Fibroblast of peridontal ligament (primary cell): ENCODE data around the gene CCDC73.
"Not testable (repeated sequence)": the region's sequence is repeated elsewhere in the genome, so short reads cannot be mapped to it uniquely, and the experiment has no call there.

Experiments
- DNase-seq: peaks from one replicate; pipeline ENCODE4 v3.0.0-alpha.2; 2010; ENCODE audit errors: extremely low read depth

The CCDC73 gene

DNA sequence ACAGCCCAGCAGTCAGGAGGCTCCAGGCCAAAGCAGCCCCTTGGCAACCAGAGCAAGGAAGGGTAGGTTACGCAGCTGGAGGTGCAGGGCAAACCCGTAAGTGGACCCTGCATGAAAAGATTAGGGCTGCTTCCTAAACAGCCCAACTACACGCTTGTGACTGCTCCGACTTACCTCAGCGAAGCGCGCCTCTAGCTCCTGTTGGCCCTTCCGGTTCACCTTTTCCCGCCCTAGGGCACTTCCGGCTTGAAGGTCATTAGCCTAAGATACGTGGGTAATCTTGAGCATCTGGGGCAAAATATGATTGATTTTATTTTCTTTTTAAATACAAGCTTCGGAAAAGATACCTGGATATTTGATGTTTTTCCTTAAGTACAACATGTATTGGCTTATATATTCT, at the start of gene CCDC73:
Gene CCDC73, minus strand, starts transcription at position 224 of the 400 bp plus-strand sequence. CDS start 34,419 bp downstream, outside the sequence.
- DNase-seq = no peak

DNA sequence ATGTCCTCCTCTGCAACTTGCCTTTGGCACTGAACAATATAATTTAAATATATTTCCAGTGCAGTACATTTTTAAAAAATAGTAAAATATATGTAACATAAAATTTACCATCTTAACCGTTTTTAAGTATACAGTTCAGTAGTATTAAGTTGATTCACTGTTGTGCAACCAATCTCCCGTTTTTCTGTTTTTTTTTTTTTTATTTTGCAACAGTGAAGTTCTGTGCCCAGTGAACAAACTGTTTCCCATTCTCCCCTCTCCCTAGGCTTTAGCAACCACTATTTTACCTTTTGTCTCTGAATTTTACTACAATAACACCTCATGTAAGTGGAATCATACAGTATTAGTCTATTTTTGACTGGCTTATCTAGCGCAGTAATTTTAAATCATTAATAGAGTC, 49.1 kb upstream of the CCDC73 start:
- no peak for DNase-seq

DNA sequence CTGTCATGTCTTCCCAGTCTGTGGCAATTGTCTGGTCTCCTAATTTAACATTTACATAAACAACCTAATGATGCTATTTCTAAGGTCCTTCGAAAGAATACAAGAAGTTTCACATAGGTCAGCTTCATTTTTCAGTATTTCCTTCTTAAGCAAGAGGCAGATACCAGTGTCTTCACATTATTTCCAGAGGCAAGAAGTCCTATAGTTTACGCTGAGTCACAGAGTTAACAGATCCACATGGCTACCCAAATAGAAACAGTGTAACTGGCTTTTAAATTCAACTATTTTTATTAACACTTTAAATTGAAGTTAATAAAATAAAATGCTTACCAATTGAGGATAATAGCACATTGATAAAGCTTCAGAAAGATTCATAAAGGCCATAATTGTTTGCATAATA, 46.1 kb upstream of the CCDC73 start:
- no peak for DNase-seq

DNA sequence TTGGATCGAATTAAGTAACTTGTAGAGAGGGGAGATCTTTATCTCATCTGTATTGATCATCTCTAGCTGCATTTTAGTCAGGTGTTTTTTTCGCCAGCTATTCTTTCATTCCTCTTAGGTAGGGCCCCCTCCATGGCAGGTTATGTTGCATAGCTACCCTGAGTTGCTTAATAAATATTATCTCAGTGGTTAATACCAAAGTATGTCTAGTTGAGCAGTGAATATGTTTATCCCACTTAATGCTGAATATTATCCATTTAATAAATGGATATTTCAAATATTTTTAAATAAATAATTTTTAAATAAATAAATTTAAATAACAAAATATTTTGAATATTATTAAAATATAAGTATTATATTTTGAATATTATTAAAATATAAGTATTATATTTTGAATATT, 44.8 kb upstream of the CCDC73 start:
- no peak for DNase-seq

DNA sequence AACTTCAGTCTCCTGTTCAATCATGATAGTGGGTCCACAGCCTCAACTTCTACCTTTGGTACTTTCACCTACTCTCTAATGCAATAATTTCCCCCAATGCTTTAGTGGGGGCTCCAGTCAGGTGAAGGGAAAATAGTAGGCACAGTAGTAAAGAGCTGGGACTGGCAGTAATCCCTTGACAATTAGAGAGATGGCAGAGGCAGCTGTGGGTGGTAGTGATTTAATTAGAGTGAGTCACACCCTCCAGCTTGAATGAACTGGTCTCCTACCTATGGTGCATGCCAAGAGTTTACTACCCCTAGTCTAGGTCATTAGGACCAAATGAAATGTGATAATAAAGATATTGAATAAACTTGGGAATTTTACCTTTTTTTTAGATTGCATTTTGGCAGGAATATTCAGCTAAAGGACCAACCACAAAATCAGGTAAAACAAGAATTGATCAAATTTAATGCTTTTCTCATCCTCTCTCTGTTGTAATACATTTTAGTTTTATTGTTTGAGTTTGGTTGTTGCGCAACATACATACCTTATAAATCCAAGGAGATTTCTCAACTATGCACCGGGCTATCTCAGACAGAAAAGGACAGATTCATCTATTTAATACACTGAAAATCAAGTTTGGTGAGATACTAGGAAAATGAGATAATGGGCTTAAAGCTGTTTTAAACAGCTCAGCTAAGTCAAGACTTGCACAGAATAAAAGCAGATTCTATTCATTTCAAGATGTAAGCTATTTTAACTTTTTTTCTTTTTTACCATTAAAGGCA, 44.2 kb upstream of the CCDC73 start:
- DNase-seq = no peak

DNA sequence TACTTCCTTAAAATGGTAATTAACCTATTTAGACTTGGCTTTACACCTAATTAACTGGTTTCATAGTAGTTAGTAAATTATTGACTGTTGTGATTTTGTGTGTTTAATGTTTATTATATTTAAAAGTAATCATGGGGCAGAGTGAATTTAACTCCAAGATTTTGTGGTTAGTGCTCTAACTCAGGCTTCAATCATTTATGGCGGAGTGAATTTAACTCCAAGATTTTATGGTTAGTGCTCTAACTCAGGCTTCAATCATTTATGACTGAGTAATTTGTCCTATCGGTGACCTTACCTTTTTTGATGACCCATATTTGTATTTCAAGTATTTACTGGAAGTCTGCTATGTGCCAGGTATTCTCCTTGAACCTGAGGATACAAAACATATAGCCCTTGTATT, 42.5 kb upstream of the CCDC73 start:
- no peak for DNase-seq

DNA sequence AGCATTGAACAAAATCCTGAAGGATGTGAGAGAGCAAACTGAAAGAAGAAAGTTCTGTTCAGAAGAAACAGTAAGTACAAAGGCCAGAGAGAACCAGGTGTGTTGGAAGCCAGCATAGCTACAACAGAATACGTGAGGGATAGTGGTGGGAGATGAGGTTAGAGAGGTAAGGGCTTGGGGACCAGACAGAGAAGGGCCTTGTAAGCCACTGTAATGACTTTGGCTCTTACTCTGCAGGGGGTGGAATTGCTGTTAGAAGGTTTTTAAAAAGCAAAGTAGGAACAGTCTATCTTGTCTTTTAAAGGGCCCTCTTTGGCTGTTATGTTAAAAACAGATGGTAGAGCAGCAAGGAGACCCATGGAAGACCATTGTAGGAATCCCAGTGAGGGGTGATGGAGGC, 39.5 kb upstream of the CCDC73 start:
- DNase-seq = no peak

DNA sequence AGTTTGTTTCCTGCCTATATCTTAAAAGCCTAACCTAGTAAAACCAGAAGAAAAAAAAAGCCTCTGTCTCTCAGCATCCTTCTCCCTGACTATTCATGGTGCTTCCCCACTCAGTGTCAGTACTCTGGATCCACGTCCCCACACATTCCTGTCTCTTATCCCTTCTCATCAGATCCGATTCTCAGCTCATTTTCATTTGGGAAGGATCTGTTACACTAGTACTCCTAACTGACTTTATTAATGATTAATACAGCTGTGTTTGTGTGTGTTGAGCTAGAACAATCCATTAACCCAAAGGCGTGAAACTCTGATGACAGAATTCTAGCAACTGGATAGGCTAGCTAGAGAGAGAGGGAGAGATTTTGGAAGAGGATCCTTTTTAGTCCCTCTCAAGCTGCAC, 36.8 kb upstream of the CCDC73 start:
- DNase-seq = no peak

DNA sequence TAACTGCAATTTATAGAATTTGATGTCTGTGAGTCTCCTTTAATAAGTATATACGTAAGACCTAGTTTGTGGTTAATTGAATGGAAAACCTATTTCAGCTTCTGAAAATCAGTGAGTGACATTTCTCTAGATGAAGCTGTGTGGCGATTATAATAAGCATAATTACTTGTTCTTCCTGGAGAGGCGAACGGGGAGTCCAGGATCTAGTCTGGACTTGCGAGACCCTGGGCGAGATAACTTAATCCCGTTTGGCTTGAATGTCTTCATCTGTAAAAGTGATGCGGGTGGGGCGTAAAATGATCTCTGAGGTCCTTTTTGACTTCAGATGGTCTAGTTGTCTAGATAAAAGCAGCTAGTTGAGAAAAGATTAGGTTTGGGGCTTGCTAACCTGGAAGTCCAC, 36.3 kb upstream of the CCDC73 start:
- DNase-seq = no peak

DNA sequence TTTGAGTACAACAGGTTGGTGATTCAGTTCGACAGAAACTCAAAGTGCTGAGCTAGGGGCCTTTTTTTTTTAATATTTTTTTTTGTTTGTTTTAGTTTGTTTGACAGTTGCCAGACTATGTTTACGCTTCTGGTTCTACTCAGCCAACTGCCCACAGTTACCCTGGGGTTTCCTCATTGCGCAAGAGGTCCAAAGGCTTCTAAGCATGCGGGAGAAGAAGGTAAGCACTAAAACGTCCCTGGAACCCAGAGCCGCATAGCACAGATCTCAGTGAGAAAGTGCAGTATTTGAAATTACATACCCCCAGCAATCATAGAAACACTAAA, 35.9 kb upstream of the CCDC73 start:
- DNase-seq = no peak

DNA sequence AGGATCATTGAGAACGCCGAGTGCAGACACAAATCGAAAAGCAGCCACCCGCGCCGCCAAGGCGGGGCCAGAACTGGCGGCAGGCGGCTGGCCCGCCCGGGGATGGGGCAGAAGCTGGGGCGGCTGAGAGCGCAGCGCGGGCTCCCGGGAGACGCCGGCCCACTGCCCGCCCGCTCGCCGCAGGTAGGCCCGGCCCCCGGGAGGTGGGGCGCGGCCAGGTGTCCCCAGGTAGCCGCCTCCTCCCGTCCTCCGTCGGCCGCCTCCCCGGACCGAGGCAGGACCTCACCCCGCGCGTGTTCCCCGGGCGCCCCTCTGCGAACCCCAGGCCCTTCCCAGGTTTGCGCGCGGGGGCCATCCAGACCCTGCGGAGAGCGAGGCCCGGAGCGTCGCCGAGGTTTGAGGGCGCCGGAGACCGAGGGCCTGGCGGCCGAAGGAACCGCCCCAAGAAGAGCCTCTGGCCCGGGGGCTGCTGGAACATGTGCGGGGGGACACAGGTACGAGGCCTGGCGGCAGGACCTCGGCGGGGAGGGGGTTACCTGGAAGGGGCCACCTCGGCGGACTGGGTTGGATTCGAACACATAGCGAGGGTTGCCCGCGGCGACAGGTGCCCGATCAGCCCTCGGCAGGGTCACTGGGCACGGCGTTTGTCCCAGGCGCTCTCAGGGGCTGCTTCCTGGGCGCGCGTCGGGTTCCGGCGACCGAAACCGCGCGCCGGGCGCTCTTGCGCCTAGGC, 35.4 kb upstream of the CCDC73 start, which contains the start of gene PRRG4:
Gene PRRG4, plus strand, starts transcription at position 248 of the 733 bp plus-strand sequence. CDS start 603 bp downstream, outside the sequence.
- DNase-seq = no peak

DNA sequence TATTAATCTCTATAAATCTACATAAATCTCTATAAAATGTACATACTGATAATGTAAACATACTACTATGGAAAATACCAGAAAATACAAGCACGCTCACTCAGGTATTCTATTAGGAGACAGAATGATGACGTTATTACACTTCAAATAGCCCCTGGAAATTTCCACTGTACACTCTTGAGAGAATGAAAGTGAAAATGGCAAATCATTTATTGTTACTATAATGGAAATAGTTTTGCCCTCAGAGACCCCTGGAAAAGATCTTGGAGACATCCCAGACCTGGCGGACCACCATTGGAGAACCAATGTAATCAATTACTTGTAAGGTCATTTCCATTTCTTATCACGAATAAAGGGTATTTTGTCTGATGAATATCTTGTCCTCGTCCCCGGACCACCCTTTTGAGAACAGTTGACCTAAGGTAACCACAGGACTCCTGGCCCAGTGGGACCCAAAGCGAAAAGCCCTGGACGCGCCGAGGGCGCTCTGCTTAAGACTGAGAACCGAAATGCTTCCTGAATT, 34.8 kb upstream of the CCDC73 start:
- peak; percentile 38 for DNase-seq

DNA sequence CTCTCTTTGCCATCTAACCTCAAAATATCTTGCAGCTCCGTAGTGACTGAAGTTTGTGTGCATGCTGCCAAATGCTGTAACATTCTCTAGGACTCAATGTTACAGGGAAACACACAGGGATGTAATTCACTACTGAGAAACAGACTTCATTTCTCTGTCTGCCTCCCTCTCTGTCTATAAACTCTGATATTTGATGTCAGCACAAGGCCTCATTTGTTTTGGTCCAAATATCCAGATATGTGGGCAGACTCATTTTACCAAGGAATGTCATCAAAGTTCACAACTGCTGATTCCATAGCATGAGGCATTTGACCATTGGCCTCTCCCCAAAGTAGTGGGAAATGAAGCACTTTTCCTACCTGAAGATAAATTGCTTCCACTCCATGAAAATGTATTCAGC, 32.8 kb upstream of the CCDC73 start:
- DNase-seq = no peak

DNA sequence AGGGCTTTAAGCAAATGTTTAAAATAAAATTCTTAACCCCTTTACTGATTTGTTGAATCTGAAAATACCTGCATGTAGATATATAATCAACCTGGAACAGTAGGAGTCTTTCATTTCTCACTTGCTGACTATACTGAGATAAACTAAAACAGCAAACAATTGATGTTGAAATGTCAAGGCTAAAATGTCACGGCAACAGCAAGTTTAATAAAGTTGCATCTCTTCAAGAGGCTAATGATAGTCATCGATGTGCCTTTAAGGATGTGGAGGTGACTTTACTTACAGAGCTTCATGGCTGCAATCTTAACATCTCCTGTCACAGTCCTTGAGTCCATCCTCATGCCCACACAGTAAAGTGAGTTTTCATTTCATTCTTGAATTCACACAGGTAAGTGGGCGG, 31.7 kb upstream of the CCDC73 start:
- no peak for DNase-seq

DNA sequence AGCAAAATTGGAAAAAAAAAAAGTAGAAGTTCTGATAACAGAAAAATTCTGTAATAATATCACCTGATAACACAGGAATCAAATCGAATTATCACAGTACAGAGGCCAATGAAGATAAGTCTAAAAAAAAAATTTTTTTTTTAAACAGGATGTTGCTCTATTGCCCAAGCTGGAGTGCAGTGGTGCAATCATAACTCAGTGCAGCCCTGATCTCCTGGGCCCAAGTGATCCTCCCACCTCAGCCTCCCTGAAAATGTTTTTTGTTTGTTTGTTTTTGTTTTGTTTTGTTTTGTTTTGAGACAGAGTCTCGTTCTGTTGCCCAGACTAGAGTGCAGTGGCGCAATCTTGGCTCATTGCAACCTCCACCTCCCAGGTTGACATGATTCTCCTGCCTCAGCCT, 29.2 kb upstream of the CCDC73 start:
- DNase-seq = not testable (repeated sequence)

DNA sequence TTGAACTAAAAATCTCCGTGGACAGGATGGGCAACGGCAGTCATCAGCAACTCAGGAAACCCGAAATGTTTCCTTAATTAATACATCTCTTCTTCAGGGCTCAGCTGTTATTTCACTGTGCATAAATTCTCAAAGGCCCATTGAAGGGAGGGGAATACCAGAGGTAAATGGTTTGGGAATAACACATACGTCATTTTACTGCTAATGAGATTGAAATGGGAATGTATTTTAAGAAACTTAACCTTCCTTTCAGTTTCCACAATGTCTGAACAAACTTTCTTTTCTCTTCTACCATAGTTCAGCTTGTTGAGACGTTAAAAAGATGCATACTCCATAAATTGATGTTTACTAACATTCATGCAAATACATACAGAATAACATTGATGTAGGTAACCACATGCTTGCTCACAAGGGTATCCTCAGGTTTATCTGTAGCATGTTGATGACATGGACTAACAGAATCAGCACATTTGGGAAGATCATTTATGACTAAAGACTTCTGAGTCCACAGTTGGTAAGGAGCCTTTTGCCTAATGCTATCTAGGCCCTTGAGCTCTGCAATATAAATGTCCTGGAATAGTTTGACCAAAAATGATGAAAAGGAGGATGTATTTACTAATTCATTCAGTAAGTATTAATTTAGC, 27.6 kb upstream of the CCDC73 start:
- no peak for DNase-seq

DNA sequence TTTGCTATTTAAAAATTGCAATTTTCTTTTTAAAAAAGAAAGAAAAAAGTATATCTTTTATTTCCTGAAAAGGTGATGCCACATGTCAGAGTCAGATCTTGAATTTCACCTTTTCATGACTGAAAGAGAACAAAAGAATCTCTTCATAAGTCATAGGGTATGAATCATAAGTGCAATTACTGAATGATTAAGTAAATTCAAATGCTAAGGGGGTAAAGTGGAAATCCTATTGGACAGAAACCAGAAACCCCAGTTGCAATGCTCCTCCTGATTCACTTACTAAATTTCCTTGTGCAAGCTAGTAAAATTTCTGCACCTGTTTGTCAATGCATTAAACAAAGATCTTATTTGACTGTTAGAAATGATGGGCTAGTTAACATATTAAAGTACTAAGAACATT, 27.1 kb upstream of the CCDC73 start:
- peak; percentile 16 for DNase-seq

DNA sequence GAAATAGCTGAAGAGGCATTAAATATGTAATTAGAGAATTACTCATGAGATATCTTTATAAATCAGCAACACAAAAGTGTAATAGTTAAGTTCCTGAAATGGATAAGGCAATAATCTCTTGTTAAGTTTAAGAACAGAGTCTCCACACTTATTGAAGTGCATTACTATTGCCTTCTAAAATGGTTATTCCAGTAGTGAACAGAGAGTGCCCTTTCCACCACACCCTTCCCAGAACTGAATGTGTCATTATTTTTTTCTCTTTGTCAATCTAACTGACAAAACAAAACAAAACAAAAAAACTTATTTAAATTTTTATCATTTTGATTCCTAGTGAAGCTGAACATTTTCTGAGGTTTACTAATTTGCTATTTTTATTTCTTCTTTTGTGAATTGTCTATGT, 26.0 kb upstream of the CCDC73 start:
- no peak for DNase-seq

DNA sequence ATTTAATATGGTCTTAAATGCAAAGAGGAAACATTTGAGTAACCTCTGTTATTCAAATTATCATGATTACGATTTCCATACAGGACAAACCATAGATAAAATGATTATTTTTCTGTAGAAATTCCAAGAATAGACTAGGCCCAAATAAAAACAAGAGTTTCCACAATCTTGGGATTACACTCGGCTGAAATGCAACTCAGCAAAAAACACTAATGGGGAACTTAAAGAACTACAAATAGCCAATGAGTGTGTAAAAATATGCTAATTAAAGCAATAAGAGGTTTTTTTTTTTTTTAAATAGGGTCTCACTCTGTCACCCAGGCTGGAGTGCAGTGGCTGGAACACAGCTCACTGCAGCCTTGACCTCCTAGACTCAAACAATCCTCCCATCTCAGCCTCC, 24.7 kb upstream of the CCDC73 start:
- DNase-seq = no peak

DNA sequence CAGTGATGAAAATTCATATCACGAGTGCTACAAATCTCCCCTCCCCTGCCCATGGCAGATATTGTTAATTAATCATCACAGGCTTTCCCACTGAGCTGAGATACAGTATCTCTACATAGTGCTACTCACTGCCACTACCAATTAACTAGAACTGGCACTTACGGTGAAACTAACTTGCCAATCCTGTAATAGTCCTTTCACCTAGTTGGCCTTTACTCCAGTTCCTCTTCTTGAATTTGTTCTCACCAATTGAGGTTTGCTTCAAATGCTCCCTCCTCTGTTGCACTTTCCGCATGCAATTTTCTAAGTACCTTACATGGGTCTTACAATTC, 23.4 kb upstream of the CCDC73 start:
- no peak for DNase-seq

DNA sequence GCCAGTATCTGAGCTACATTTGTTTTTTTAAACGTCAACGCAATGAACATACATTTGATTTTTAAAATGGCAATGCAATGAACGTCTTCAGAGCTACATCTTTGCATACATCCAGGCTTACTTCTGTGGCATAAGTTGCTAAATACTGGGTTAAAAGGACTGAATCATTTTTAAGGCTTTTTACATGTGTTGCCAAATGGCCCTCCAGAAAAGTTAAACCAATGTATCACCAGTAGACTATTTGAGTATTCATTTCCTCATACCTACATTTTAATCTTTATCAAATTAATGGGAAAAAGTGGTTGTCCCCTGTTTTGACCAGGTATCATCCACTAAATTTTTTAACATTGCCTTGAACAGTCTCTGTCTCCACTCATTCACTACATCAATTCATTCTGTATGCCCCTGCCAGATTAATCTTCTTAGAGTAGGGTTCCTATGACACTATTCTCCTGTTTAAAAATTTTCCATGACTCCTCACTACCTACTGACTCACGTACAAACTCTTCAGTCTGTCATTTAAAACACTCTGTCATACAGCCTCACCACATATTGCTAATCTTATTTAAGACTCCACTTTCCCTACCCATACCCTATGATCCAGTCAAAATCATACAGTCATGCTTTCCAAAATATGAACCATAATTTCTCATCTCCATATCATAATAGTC, 22.9 kb upstream of the CCDC73 start:
- DNase-seq = no peak

DNA sequence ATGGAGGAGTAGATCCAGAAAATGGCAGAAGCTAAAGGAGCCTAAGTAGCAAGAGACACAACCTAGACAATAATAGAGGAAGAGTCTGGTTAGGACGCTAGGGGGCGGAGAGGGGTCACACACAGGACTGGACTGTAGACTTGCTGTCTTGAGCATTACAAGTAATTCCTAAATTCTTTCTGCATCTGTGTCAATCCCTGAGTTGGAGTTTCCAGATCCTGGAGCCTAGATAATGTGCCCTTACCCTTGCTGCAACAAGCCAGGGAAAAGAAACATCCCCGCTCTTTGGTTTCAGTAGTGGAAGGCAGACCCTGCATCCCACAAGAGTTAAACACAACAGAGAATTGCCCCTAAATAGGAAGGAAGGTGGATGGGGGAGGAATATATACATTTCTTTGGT, 14.9 kb upstream of the CCDC73 start:
- peak; percentile 79 for DNase-seq
